Fibroblast of skin of scalp (primary cell): ENCODE measurements around the gene MAST2.
"Not testable (repeated sequence)": the region's sequence is repeated elsewhere in the genome, so short reads cannot be mapped to it uniquely, and the experiment has no call there.

Experiments
- DNase-seq: peaks from one replicate; pipeline ENCODE4 v3.0.0-alpha.2; 2013

The MAST2 gene

DNA sequence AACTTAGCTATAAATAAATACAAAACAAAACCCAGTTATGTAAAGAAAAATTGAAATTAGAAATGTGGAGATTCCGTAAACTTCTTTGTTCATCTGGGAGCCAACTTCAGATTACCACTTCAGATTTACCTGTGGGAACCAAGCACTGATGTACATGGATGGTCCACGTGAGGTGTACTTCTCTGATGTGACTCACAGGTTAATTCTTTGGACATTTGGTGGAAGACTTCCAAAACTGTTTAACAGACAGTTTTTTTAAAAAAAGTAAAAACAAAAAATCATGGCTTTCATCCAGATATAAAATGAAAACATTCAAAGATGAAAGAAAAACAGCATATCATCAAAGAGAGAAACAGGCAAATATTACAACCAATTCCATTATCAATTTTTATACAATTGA lies 92.0 kb downstream of the MAST2 start:
- no peak for DNase-seq

DNA sequence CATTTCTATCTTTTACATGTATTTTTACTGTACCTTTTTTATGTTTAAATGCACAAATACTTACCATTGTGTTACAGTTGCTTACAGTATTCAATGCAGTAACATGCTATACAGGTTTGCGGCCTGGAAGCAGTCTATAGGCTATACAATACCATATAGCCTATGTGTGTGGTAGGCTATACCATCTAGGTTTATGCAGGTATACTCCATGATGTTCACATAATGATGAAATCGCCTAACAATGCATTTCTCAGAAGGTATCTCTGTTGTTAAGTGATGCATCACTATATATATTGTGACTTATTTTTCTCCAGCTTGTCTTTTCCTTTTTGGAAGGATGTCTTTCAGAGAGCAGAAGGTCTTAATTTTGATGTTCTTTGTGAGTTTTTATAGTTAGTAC lies 103.5 kb downstream of the MAST2 start:
- DNase-seq = no peak

DNA sequence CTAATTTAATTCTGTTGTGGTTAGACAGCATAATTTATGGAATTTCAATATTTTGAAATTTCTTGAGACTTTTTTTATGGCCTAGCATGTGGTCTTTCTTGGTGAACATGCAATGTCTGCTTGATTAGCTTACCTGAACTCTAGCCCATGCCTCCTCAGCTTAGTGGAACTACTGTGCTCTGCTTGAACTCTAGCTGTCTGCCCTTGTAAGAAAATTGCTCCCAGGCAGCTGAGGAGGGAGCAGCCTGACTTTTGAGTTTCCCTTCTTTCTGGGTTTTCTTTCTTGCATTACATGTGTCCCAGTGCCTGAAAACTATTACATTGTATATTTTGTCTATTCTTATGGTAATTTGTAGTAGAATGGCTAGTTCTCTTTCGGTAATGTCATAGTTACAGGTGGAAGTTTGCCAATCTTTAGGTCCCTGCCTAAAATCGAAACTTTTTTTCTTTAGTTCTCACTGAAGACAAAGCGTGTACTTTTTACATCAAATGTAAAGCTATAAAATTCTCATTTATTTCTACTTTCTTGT lies 105.3 kb downstream of the MAST2 start:
- no peak for DNase-seq

DNA sequence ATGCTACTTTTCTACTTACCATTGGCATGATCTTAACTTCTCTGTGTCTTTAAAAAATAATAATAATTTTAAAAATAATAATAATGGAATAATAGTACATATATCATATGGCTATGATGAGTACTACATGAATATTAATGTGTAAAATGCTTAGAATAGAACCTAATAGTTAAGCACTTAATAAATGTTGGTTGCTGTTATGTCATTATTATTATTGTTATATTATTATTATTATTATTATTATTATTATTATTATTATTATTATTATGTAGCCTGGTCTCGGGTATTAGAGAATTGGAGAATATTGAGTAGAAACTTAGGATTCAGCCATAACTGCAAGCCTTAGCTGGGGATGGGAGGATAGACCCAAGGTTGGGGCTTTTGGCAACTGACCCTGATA lies 108.2 kb downstream of the MAST2 start:
- no peak for DNase-seq

DNA sequence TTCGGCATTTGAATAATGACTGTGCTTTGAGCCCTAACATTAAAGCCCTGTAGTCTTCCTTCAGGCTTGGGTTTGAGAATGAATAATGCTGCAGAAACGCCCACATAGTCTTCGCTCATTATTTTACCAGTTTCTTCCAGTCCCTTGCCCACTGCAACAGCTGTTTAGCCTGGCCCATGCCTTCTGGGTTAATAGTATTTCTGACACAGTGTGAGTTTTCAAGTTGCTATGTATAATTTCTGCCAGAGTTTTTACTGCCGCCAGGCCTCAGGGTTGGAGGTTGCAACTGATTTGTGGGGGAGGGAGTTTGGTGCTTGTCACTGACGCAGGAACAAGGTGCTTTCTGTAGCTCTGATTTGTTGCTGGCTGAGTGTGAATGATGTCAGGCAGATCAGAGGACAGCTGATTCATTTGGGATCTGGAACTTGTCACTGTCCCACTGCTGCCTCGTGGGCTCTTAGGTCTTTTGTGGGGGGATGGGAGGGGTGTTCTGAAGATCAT lies 109.8 kb downstream of the MAST2 start:
- DNase-seq = peak; percentile 14

DNA sequence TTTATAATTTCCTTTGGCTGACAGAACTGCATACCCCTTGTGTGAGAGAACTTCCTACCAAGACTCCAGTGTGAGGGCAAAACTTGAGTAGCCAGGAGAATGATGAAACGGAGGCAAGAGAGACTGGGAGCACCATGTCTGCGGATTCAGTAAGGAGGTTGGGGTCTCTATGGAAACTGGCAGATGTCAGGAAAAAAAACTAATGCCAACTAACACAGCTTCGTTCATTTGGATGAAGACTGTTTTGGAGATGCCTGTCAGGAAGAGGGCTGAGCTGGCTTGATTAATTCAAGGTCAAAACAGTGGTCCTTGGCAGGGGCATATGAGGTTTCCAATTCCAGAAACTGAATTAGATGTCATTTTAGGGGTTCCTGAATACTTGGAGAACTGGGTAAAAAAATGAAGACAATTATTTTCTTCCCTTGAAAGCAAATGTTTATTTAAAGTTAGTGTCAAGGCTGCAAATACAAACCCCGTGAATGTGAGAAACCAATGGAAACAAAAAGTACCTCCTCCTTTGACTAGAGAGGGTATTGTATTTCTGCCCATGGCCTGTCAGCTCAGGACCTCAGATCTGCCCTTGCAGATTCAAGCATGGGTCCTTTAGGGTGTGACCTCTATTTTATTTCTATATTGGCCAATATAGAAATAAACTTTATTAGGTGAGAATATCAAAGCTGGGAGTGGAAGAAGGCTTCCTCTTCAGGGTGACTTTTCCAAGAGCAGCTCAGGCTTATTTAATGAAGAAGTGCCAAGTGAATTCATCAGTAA lies 110.5 kb downstream of the MAST2 start:
- DNase-seq = no peak

DNA sequence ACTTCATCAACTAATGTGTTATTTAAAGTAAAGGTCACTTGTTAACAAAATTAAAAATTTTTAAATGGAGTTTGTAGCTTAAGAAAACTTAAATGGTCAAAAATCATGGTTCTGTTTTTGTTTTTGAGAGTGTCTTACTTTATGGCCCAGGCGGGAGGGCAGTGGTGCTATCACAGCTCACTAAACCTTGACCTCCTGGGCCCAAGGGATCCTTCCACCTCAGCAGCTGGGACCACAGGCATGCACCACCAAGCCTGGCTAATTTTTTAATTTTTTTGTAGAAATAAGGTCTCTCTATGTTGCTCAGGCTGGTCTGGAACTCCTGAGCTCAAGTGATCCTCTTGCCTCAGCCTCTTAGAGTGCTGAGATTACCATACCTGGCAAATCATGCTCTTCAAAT lies 111.4 kb downstream of the MAST2 start:
- no peak for DNase-seq

DNA sequence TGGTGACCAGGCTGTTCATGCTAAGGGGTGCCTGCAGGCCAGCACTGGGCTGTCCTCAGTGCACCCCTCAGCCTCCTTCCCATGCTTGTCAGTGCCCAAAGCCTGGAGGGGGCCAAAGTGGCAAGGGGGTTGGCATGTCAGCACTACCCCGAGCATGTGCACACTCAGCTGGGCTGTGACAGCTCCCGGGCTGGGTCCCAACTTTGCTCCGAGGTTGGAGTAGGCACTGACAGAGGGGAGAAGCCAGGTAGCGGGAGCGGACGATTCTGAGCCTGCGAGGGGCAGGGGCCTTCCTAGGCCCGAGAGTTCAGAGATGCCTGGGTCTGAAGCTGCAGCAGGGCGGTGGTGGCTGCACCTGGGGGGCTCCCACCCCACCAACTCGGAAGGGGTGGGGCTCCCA lies 119.0 kb downstream of the MAST2 start:
- DNase-seq = no peak

DNA sequence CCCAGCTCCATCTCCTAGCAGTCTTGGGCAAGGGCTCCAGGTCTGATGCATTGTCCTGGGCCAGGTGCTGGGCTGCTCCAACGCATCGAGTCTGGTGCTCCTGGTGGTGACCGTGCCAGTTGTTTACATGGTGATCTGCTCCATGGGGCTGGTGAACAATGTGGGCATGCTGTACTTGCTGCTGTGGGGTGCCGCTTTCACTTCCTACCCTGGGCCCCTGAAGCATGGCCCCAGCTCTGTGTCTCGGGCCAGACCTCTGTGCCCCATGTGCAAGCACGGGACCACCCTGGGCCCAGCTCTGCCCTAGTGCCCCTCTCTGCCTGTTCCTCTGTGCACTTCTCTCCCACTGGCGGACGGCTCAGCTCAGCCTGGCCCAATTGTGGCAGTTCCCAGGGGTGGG lies 119.4 kb downstream of the MAST2 start:
- no peak for DNase-seq

DNA sequence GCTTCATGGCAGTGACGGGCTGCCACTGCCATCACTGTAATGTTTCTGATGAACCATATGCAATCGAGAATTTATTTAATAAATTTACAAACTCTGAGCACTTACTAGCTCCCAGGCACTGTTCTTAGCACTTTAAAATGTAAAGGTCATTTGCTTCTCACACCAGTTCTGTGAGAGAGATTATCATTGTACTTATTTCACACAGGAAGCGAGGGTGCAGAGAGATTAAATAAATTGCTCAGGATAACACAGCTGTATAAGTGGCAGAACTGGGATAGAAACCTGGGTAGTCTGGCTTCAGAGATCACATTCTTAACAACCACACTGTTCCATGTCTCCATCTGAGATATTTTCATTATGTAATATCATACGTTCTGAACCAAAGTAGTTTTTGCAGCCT lies 119.9 kb downstream of the MAST2 start:
- DNase-seq = no peak

DNA sequence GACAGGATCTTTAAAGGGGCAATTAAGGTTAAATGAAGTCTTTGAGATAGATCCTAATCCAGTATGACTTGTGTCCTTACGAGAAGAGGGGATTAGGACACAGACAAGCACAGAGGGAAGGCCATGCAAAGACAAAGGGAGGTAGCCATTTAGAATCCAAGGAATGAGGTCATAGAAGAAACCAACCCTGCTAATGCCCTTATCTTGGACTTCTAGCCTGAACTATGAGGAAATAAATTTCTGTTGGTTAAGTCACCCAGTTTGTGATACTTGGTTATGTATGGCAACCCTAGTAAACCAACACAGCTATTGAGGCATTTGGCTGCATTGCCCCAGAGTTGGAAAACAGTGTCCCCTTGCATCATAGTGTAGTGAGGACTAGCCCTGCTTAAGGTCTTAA lies 121.3 kb downstream of the MAST2 start:
- peak; percentile 24 for DNase-seq

DNA sequence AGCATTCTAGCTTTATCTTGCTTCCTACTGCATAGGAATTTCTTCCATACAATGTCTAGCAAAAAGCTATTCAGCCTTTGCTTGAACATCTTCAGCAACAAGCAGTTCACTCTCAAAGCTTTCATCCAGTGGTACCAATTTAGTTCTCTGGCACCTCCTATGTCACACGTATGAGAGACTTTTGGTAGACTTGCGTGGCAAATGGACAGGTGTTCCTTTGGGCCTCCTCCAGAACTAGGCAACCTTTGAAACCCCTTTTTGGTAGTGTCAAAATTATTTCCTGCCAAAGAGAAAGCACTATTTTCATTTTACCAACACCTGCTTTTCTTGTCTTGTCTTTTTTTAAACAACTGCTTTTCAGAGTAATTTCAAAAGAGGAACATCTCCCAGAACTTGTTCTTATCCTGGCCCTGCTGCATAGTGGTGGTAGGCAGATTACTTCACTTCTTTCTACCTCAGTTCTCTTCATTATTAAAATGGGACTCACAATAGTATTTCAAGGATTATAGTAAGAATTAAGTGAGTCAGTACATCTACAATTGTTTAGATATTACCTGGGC lies 122.4 kb downstream of the MAST2 start:
- DNase-seq = no peak

DNA sequence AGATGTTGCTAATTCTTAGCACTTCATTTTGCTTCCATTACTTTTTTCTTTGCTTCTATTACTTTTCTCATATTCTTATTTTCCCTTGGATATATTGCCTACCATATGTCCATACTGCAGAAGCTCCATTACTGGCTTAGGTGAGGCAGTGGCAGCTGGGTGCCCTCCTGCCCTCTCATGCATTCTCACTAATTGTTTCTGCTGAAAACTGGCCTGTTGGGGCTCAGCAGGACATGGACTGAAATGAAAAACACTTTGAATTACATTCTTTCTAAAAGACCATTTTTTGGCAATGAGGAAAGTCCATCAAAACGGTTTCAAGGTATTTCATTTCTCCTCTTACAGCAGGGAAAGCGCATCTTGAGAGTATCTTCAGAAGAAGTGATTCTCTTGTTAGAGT lies 122.9 kb downstream of the MAST2 start:
- DNase-seq = no peak

DNA sequence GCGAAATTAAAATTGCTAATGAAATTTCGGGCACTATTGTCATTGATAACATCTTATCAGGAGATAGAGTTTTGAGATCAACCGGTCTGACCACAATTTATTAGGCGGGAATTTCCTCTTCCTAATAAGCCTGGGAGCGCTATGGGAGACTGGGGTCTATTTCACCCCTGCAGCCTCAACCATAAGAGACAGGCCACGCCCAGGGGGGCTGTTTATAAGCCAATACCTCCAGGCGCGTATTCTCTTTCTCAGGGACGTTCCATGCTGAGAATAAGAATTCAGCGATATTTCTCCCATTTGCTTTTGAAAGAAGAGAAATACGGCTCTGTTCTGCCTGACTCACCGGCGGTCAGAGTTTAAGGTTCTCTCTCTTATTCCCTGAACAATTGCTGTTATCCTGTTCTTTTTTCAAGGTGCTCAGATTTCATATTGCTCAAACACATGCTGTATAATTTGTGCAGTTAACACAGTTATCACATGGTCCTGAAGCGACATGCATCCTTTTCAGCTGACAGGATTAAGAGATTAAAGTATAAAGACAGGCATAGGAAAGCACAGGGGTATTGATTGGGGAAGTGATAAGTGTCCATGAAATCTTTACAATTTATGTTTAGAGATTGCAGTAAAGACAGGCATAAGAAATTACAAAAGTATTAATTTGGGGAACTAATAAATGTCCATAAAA lies 124.0 kb downstream of the MAST2 start:
- not testable (repeated sequence) for DNase-seq

DNA sequence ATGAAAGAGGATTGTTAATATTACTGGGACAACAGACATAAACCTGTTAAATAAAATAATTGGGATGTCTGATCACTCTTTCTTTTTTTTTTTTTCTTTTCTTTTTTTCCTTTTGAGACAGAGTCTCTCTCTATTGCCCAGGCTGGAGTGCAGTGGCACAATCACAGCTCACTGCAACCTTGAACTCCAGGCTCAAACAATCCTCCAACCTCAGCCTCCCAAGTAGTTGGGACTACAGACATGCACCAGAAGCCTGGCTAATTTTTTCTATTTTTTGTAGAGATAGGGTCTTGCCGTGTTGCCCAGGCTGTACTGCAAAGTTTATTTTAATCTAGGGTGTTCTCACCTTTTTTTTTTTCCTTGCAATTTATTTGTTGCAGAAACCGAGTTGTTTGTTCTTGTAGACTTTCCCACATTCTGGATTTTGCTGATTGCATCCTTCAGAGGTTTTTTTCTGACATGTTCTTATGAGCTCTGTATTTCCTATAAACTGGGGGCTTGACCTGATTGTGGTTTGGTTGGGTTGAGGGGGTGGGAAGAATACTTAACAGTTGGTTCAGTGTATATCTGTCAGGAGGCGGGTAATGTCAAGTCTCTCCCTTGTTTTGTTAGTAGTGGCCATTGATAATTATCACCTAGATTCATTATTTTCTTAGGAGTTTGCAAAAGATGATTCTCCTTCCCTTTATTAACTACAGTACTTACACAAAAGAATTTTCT lies 125.2 kb downstream of the MAST2 start:
- DNase-seq = no peak

DNA sequence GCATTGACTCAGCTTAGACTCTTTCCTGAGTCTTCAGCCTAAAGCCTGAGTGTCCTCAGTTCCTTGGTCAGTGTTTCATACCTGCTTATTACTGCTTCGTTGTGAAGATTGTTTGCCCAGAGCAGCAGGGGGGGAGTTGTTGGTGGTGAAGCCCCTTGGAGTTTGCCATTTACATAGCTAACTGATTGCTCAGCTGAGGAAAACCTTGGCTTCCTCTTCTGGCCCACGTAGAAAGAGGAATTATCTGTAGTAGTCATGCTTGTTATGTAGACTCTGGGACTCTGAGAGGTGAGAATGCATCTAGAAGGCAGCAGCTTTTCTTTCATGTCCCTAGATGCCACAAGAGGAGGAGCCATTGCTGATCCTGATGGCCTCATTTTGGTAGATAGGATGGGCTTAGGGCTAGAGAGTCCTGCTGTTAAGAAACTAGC lies 125.9 kb downstream of the MAST2 start:
- DNase-seq = peak; percentile 64

DNA sequence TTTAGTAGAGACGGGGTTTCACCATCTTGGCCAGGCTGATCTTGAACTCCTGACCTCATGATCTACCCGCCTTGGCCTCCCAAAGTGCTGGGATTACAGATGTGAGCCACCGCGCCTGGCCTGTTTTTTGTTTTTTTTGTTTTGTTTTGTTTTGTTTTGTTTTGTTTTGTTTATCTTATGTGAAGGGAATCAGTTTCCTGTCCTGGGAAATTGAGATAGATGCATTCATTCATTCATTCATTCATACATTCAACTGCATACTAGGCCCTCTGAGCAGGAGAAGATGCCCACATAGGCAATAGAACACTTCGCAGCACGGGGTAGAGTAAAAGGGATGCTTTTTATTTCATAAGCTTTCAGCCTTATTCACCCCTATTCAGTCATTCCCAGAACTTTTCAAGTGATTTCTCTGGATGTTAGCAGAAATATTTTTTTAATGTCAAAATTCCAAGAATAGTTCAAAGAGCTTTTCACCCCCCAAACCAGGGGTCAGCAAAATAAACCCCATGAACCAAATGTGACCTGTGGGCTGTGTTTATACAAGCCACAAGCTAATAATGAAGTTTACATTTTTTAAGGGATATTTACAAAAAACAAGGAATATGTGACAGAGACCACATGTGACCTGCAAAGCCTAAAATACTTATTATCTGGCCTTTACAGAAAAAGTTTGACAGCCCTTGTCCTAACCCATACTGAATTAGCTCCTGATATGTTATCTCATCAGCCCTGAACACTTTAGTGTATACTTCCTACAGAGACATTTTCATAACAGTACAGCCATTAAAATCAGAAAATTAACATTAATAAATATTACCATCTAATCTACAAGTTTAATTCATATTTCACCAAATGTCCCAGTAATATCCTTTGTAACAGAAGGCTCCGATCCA lies 127.1 kb downstream of the MAST2 start:
- DNase-seq = no peak

DNA sequence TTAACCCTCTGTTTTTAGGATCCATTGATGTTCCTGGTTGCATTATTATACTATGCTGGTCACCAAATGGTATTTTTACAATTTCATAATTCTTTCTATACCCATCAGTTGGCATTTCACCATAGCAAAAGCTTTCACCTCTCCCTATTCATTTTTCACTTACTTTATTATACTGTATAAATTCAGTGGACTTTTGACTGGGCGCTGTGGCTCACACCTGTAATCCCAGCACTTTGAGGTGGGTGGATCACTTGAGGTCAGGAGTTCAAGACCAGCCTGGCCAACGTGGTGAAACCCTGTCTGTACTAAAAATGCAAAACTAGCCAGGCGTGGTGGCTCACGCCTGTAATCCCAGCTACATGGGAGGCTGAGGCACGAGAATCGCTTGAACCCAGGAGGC lies 128.8 kb downstream of the MAST2 start:
- DNase-seq = not testable (repeated sequence)

DNA sequence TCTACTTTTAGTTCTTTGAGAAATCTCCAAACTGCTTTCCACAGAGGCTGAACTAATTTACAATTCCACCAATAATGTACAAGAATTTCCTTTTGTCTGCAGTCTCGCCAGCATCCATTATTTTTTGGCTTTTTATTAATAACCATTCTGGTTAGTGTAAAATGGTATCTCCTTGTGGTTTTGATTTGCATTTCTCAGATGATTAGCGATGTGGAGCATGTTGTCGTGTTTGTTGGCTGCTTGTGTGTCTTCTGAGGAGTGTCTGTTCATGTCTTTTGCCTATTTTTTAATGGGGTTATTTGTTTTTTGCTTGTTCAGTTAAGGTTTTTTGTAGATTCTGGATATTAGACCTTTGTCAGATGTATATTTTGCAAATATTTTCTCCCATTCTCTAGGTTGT lies 131.5 kb downstream of the MAST2 start:
- DNase-seq = no peak

DNA sequence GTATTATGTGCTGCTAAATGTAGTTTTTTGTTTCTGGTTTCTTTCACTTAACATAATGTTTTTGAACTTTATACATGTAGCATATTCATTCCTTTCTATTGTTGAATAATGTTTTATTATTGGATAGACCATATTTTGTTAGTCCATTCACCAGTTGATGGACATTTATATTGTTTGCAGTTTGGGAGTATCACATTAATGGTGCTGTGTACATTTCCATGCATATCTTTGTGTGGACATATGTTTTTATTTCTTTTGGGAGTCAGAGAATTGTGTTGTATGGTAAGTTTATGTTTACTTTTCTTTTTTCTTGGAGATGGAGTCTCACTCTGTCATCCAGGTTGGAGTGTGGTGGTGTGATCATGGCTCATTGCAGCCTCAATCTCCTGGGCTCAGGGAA lies 134.6 kb downstream of the MAST2 start:
- no peak for DNase-seq

DNA sequence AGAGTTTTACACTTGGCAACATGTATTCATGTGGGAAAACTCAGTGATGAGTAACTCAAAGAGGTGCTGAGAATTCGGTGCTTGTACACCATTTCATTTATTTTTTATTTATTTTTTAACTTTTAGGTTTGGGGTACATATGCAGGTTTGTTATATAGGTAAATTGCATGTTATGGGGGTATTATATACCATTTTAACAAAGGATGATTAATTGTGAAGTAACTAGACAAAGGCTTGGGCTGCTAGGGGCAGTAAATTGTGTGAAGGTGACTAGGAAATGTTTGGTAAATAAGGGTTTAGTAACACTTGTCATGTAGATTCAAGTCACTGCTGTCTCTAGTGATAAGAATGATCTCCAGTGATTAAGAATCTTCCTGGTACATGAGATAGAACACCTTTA lies 139.0 kb downstream of the MAST2 start:
- DNase-seq = no peak

DNA sequence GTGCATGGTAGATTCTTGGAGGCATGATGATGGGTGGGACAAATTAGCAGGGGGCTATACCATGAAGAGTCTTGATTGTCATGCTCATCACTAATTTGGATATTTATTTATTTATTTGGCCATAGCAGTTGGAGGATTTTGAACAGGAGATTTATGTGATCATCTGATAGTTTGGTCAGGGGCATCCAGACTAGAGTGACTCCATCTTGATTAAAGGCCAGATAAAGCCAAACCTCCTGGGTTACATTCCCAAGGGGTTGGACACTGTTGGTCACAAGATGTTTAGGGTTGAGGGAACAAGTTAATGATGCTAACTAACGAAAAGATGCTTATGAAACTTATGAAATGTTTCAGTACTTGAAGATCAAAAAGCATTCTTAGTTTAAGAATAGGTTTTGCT lies 139.8 kb downstream of the MAST2 start:
- no peak for DNase-seq
